GM19468 (cell line): ENCODE measurements around the gene MMD.
"Not testable (repeated sequence)": the region's sequence is repeated elsewhere in the genome, so short reads cannot be mapped to it uniquely, and the experiment has no call there.

Source experiments
- ATAC-seq: cut with Tn5 transposase; IDR thresholded peaks from one replicate; pipeline ENCODE4 v1.9.1; 2021; ENCODE audit warnings: mild to moderate bottlenecking, moderate library complexity, moderate number of reproducible peaks; ENCODE audit not compliant: unreplicated experiment; ENCODE audit errors: extremely low read depth

The MMD gene

DNA sequence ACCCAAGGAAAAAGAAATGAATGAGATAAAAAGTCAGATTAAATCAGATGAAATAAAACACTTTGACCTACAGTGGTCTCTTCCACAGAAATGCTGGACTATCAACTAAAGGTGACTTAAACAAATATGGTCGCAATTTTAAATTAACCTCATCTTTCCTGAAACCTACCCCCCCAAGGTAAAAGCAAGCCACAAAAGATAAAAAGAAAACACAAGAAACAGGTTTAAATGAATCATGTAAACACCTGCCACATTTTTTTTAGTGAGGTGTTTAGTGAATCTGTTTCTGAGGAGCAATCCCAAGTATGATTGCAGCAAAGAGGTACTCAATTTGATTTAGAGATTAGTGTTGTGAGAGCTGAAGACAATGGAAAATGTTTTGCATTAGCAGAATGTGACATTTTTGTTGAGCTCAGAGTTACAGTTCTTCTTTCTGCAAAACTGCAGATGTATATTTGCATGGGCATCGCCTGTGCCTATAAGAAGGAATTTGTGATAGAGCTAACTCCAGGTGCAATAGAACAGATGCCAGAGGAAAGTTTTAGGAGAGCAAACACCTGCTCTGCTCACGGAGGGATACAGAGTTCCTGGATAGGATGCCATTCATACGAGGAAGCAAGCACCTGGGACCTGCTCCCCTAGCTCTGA is 3.4 kb upstream of the MMD start:
- ATAC-seq = no peak

DNA sequence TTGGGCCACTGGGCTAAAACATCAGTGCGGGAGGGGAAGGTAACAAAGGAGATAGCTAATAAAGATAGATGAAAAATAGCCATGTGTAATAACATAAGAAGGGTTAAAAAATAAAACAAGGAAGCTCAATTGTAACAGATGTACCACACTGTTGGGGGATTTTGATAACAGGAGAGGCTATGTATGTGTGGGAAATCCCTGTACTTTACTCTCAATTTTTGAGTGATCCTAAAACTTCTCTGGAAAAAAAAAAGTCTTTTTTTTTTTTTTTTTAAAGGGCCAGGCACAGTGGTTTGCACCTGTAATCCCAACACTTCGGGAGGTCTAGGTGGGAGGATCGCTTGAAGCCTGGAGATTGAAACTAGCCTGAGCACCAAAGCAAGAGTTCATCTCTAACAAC is 1.9 kb upstream of the MMD start:
- no peak for ATAC-seq

DNA sequence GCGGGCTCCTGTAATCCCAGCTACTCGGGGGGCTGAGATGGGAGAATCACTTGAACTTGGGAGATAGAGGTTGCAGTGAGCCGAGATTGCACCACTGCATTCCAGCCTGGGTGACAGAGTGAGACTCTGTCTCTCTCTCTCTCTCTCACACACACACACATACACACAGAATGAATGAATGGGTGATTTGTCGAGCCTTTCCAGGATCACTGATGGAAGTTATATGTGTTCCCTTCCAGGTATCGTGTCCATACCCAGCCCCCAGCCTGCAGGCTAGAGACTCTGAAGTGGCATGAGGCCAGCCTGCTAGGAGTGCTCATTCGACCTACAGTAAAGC is 1.2 kb upstream of the MMD start:
- not testable (repeated sequence) for ATAC-seq

DNA sequence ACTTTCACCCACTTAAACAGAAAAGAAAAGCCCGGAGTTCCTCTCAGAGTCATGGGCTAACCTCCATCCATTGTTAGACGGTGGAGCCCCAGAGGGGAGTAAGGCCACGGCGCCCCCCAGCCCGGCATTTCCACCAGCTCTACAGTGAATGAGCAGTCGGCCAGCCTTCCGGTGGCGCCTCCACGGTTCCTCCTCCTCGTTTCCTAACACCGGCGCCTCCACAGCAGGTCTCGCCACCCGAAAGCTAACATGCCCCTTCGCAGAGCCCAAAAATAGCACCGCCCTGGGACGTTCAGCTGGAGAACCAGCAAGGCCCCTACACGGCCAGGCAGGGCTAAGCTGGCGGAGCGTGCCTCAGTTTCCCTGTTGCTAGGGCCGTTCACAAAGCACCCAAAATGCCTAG is 858 bp downstream of the MMD start:
- ATAC-seq = no peak

DNA sequence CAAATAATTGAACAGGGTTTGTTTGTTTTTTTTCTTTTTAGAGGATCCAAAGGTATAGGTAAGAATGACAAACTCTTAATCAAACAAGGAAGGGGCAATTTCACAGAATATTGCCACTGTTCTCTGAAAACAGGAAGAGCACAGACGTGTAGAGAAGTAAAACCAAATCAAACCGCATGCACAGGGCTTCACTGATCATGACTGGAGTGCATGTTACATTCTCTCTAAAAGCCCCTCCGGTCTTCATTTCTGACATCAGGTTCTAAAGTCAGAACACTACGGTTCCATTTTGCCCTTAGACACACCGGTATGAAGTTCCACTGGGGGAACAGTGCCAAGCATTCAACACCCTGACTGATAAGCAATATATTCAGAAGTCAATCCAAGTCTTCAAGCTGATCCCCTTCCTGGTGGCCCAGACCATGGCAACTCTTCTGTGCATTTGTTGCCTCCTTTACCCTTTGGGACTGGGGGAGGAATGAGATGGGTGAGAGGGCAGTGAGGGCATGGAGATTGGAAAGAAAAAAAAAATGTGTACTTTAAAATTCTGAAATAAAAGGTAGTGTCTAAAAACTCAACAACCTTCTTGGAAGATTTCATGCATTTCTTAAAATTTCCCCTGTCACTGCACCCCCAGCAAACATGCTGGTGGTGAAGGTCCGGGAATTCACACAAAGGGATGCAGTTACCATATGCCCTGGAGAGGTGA is 1.4 kb downstream of the MMD start:
- no peak for ATAC-seq

DNA sequence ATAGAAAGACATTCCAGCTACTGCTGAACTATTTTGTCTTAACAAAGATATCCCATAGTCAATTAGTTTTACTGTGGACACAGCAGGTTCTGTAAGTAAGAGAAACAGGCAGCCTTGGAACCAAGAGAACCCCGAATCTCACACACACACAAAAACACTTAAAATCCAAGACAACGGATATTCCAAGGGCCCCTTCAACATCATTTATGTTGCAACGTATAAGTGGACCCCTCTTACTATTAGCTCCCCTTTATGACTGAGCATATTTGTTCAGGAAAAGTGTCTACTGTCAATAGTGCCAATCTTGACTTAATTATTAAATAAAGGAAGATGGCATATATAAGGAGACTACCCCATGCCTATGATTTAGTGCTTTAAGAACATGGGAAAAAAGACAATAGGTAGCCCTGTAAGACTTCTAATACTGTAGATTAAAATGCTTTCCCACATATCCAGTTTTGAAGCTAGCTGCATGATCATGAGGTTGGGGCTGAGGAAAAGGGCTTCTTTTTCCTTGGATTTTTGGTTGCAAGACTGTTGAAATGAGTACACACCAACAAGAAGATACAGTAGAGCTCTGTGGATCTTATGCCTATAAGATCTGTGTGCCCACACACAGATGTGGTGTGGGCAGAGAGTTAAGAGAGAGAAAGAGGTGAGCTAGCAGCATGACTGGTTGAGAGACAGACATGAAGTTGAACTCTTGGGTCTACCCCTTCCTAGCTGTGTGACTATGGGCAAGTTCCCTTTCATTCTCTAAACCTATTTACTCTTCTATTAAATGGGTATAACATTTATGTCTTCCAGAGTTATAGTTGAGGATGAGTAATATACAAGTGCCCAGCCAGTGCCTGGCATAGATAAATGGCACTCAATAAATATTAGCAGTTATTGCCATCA is 3.0 kb downstream of the MMD start:
- ATAC-seq = no peak

DNA sequence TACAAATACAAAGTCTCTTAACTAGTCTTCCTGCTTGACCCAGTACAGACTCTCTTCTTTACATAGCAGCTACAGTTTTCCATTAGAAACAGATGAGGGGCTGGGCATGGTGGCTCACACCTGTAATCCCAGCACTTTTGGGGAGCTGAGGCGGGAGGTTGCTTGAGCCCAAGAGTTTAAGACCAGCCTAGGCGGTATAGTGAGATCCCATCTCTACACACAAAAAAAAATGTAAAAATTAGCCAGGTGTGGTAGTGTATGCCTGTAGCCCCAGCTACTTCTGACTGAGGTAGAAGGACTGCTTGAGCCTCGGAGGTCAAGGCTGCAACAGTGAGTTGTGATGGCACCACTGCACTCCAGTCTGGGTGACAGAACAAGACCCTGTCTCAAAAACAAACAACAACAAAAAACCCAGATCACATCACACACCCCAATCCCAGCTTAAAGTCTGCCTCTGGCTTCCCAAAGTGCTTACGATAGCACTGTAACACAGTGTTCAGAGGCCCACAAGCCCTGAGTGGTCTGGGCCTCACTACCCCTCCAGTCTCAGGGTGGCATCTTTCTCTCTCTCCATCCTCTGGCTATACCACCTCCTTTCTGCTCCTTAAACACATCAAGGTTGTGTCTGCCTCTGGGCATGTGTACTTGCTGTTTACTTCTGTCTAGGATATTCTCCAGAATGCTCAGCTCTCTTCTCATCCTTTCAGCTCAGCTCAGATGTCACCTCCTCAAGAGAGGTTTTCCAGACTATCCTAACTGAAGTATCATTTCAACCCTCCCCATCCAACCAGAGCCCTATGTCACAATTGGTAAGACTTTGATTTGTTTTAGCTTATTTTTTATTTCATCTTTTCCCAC is 4.0 kb downstream of the MMD start:
- no peak for ATAC-seq

DNA sequence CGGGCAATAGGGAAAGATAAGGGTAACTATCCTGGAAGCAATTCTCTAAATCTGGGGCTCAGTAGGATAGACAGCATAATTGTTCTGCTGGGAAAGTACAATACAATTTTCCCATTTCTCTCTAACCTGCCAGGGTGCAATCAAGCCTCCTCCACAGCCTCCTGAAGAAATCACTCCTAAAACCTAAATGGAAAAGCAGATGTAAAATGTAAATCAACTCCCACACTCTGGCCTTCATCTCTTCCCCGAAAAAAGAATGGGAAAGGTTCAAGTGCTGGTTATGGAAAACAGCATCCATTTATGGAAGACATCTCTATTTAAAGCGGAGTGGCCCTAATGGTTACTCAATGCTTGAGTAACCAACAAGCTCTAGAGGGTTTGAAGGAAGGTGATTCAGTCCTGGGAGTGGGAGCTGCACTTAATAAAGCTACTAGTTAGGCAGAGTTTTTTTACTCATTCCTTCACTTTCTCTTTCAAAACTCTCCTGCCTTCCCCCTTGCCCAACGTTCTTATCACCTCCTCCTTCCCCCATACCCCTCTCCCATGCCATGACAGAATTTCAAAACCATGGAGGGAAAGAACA is 5.1 kb downstream of the MMD start:
- no peak for ATAC-seq

DNA sequence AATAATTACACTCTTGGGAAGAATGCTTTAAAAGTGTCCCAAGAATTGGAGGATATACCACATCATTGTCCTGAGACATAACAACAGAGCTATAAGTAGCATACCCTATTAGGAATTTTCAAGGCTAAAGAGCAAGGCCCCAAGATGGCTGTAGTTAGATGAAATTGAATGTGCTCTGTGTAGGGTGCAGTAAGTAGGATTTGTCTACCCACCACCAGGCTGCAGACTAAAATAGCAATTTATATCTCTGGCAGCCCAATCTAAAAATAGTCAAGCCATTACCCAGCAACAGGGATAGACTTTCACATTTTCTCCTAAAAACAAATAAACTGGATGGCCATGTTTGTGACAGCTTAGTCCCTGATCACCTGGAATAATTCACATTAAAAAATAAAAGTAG is 5.6 kb downstream of the MMD start:
- ATAC-seq = no peak

DNA sequence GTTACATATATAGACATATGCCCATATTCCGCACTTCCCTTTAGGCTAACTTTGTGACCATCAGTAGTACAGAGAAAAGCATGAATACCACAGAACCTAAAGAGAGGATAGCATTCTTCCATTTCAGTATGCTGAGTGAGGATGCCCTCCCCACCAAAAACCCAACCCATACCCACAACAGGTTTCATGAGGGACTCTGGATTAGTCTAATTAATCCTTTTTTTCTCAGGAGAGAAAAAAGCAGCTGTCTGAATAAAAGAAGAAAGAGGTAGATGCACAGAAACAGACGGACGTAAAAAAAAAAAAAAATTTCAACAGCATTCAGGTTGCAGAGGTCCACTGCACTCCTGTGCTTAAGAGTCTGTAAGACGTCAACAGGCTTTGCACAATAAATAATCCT is 6.7 kb downstream of the MMD start:
- ATAC-seq = no peak

DNA sequence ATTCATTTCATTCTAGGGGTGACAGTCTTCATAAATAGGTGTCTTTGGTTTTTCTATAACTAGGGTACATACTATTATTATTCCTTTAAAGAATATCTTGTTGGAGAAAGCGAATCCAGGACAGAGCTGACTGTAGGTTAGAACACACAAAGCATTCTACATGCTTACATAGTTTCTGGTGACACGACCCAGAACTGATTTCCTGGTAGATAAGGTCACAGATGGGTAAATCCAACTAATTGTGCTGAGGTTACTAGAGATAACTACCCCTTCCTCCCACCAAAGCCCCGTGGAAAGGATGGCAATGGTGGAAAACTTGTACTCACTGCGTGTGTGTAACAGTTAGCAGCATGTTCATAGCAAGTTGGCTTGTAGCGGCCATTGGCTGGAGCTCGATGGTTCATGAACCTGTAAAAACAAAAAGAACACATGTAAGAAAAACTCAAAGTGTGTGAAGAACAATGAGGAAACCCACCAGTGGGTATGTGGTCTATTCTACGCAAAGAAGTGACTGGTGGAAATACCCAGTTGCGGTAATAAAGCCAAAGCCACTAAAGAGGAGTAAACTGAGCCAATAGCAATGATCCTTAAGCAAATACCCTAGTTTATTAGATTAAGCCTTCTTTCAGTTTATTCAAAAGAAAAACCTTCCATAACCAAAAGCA is 7.7 kb downstream of the MMD start:
- ATAC-seq = no peak

DNA sequence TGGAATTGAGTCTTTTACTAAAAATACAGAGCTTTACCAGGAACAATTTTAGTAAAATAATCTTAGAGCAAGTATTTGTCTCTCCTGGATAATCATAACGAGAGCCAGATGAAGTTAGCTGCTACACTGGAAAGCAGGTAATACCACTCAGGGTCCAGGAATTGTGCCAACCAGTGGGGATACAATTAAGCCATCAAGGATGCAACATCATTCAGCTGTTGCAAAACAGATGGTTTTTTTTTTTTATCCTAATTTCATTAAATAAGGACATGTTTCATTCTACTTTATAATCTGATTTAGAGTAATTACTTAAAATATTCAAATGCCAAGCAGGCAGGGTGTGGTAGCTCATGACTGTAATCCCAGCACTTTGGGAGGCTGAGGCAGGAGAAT is 10.2 kb downstream of the MMD start:
- no peak for ATAC-seq

DNA sequence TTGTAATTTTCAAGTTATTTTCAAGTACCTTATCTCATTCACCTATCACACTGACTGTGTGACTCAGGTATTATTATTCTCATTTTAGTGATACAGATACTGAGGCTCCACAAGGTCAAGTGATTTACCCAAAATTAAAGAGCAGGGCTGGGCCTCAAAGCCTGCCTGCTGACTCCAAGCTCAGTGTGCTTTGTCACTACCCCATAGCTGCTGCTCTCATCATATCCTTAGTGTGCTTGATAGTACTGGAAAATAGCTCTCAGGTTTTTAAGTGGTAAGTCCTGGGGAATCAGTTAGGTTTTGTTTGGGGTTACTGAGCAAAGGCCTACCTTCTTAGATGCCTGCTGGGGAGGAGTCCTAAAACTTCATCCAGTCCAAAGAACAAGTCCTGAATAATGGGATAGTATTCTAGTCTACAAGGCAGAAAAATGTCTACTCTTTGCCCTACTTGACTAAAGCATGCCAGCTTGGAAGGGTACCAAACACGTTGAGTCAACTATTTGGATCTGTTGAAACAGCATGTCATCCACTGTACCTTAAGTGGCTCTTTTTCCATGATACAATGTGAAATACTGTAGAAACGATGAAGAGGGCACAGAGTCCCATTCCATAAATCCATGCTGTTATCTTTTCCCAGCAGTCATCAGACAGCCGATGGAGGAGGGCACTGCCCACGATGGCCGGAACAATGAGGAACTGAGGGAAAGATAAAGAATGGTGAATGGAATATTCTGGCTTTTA is 10.7 kb downstream of the MMD start:
- ATAC-seq = no peak

DNA sequence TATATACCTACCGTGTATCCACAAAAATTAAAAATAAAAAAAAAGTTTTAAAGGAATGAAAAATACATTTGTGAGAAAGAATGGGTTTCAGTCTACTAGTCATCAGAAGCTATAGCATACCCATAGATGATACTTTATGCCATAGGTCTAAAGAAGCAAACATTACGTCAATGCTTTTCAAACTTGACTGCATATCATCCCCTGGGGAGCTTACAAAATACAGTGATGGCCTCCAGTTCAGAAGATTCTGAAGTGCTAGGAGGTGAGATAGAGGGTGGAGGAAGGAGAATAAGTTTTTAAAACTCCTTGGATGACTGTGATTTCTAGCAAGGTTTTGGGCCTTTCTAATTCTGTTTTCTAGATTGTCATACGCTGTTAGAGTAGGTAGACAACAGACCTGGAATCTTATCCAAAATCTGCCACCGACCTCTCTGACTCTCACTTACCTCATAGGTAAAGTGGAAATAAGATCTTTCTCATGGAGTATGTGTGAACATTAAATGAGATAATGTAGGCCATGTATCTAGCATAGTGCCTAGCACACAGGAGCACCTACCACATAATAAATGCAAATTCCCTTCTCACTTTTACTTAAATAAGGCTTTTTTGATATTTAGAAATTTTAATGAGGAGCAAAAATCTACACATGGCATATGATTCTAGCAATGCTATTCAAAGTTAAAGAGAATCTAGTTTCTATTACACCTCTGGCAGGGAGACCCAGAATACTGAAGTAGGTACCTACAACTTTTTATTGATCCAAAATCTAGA is 12.4 kb downstream of the MMD start:
- ATAC-seq = no peak

DNA sequence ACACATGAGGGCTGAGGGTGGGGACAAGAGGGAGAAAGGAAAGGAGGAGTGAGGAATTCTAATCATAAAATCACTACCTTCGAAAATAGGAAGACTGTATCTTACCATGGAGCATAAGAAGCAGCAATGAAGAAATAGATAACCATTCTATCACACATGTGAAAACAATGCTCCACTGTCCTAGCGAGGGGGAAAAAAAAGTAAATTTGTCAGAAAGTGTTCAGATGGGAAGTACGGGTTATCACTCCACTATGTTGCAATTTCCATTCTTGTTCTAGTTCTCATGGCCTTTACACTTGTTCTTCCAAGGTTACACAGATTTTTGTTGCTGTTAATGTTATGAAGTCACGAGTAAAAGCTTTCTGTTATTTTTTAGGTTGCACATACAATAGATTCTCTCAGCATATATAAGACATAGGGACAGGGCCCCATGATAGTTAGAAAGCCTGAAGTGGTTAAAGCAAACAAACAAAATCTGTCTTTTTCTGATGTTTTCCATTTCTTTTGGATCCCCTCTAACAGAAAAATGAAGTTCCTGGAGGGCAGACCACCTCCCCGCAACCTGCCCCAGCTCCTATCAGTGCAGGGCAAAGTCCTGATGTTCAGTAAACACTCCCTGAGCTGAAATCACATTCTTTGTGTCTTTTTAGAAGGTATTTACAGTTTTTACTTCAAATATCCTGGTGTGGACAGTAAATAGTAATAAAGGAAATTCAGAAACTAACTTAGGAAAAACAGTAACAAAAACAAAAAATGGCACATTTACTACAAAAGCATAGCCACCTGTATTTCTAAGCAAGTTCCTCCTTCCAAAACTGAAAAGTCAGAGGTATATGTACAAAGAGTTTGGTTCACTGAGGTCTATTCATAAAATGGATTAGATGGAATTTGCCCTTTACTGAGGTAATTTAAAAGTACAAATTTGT is 13.7 kb downstream of the MMD start:
- ATAC-seq = no peak

DNA sequence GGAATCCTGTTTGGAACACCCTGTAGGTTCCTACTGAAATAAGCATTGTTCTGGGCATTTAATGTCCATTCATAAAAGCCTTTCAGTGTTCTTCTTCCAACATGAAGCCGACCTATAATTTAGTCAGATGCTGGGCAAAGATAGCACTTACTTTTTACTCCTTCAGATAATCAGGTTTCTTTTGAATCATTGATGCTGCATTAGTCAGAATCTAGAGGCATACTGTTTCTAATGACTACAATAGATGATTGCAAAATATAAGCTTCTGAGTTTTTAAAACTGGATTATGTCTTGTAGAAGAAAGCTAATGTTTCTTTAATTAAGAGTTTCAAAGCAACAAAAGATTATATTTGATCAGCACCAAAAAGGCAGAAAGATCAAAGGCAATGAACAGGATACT is 16.0 kb downstream of the MMD start:
- ATAC-seq = no peak

DNA sequence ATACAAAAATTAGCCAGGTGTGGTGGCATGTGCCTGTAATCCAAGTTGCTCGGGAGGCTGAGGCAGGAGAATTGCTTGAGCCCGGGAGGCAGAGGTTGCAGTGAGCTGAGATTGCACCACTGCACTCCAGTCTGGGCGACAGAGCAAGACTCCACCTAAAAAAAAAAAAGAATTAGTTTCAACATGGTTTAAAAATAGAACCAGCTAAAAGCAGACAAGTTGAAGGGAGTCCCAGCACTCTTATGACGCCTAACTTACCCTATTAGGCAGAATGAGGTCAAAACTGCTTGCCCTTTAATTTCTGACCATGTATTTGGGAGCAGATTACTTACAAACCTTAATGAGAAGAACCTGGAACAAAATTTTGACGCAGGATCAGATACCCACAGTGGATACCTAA is 17.4 kb downstream of the MMD start:
- ATAC-seq = not testable (repeated sequence)
